Measurements from ENCODE around the gene ABCF1.

ABCF1 gene

DNA sequence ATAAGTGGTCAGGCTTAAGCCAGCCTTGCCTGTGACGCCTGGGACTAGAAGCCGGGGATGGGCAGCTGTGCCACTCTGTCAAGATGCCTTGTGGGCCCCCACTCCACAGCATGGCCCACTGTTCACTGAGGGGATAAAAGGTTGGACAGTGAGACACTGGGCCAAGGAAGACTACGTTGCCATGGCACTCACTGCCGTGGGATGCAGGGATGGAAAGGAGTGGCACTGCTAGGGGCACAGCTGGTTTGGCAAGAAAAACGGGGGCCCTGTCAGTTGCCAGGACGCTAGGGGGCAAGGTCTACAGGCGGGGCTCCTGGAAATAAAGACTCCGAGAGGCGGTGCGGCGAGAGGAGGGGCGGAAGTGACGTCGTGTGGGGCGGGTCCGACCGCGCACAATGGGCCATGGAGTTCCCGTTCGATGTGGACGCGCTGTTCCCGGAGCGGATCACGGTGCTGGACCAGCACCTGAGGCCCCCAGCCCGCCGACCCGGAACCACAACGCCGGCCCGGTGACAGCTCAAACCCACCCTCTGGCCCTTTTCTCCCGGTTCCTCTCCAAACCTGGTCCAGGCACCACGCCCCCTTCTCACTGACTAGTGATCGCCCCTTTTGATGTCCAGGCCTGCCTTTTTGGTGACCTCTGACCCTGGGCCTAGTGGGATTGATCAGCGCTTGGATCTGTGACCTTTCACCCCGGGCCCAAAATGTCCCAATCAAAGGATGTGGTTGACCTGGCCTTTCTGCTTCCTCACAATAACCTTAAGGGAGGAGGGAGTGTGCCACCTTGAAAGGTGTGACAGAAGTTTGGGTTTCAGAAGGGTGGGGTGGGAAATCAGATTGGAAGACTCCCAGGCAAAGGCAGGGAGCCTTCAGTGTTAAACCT, 55.5 kb downstream of the ABCF1 start, which contains the start of gene ATAT1:
TSS of gene ATAT1 (plus strand) at position 391 of the 883 bp plus-strand sequence.
- DNase-seq (ENCODE audit: low read depth), result peak; percentile 79

DNA sequence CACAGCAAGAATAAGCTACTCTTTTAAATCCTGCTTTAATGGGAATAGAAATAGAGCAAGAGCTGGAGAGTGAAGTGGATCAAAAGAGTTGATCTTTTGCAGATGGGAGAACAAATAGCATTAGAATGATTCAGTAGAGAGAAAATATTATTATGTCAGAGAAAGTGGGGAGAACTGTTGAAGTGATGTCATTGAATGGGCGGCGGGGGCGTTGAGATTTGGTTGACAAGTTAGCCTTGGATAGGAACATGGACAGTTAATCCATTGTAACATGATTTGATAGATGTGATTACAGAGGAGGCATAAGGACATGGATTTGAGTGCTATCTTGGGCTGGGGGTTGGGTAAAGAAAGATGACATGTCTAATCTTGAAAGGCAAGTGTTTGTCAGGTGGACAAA, 64.6 kb downstream of the ABCF1 start:
- no peak for DNase-seq (ENCODE audit: low read depth)

DNA sequence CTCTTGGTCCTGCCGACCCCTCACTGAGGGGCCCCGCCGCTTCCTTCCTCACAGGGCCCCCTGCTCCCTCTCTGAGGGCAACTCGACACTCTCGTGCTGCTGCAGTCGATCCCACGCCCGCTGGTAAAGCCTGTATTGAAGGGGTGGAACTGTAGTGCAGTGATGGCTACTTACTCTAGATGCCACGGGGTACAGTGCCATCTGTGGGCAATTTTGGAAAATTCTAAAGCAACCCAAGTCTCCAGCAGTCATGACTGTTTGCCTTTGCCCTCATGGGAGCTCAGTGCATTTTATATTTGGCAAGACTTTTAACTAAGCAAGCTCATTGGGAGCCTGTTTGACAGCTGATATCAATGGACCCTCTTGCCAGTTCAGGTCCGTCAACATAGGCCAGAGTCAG, 69.2 kb downstream of the ABCF1 start:
- DNase-seq (ENCODE audit: low read depth), result no peak

DNA sequence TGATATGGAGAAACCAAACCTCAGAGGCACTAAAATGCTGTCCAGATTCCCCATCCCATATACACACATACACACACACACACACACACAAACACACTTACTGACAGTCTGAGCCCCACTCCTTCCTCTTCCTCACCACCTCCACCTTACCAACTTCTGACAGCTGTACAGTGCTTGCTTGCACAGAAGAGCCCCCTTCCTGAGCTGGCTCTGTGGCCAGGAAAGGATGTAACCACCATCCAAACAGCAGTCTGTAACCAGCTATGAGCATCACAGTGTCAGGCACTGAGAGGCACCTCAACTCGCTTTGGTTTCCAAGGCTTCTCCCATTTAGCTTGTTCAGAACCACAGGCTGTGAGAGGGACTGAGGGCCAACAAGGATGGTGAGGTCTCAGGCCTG, 69.8 kb downstream of the ABCF1 start:
- DNase-seq (ENCODE audit: low read depth), result no peak

Data from EH (cell line).